HCT116 (cell line): Measurements from ENCODE around the gene POMGNT2. TPM values are rescaled to one million over a fixed set of nuclear protein-coding genes. Genes with fewer than 3 reads are reported as not detected.

Experiments
- ATAC-seq: fragments of 200-7000 bp; cut with Tn5 transposase; 2 replicates; pipeline ENCODE4 v1.9.1; 2020; ENCODE audit warnings: mild to moderate bottlenecking, moderate library complexity
- BruUV-seq: library from RNA; stranded (reverse); fragments of 400-500 nt; replicated peaks from 2 replicates; lab custom pipeline; 2021; lab: Mats Ljungman, UMichigan
- CTCF ChIA-PET: fragments of 300-600 bp; sonication (Branson Sonifier 250); formaldehyde crosslinking; loops from one replicate; lab custom pipeline; 2021; ENCODE audit warnings: antibody characterized with exemption; lab: Charles Lee
- POLR2A ChIA-PET: fragments of 300-600, 350-600 bp; sonication (Branson Sonifier 250); formaldehyde crosslinking; loops from one replicate; lab custom pipeline; 2021; ENCODE audit warnings: antibody characterized with exemption; lab: Charles Lee
- RAD21 ChIA-PET, 2 experiments: fragments of 300-600 bp; sonication (Branson Sonifier 250); formaldehyde crosslinking; loops; one replicate each; lab custom pipeline; 2023; ENCODE audit warnings: low total read pairs in 2 of 2; ENCODE audit not compliant: uncharacterized antibody in 2 of 2, unreplicated experiment in 2 of 2, low non-redundant PET in 1 of 2; lab: Charles Lee
- DNase-seq: peaks from one replicate; pipeline ENCODE4 v3.0.0-alpha.2; 2010; ENCODE audit warnings: low read depth, low spot score
- H2AFZ ChIP-seq: fragments of 200-600 bp; shearing (Covaris generic), sonication (generic); 2 replicates; pipeline ENCODE4 v1.6.1; 2017; ENCODE audit warnings: low read depth, mixed run types, mixed read lengths, antibody characterized with exemption, low read length; ENCODE audit not compliant: poor library complexity, severe bottlenecking
- H3K27ac ChIP-seq: 2 replicates; pipeline ENCODE4 v1.5.1; 2012; ENCODE audit warnings: low read depth, low read length
- H3K27me3 ChIP-seq: fragments of 200-600 bp; sonication (generic); 2 replicates; pipeline ENCODE4 v1.6.1; 2016; ENCODE audit warnings: mixed run types, low read length, mixed read lengths; ENCODE audit not compliant: insufficient read depth
- H3K36me3 ChIP-seq, 2 experiments: fragments of 200-500 bp in 1 of 2; fragments of 200-600 bp in 1 of 2; sonication (Bioruptor generic) in 1 of 2; sonication (generic) in 1 of 2; 2 replicates each; pipeline versions ENCODE4 v1.5.1 to v1.6.1; 2014 to 2016; ENCODE audit warnings: low read length in 2 of 2, inconsistent platforms in 1 of 2, mixed read lengths in 1 of 2, mixed run types in 1 of 2; ENCODE audit not compliant: insufficient read depth in 2 of 2, control insufficient read depth in 1 of 2
- H3K4me1 ChIP-seq, 2 experiments: fragments of 200-600 bp in 1 of 2; sonication (generic) in 1 of 2; 2 replicates each; pipeline versions ENCODE4 v1.5.1 to v1.6.1; 2012 to 2017; ENCODE audit warnings: low read length in 2 of 2, inconsistent platforms in 1 of 2, mild to moderate bottlenecking in 1 of 2, mixed read lengths in 1 of 2, mixed run types in 1 of 2, moderate library complexity in 1 of 2; ENCODE audit not compliant: insufficient read depth in 2 of 2, control insufficient read depth in 1 of 2
- H3K4me2 ChIP-seq: fragments of 200-600 bp; sonication (generic); 2 replicates; pipeline ENCODE4 v1.6.1; 2017; ENCODE audit warnings: mixed run types, low read length, mixed read lengths
- H3K4me3 ChIP-seq, 2 experiments: fragments of 200-600 bp in 1 of 2; sonication (generic) in 1 of 2; replicated peaks in 1 of 2; 2 replicates each; pipeline ENCODE4 v1.5.1; 2011 to 2016; ENCODE audit warnings: low read length in 2 of 2, control low read depth in 1 of 2, low read depth in 1 of 2, mild to moderate bottlenecking in 1 of 2, mixed read lengths in 1 of 2, mixed run types in 1 of 2
- H3K79me2 ChIP-seq: fragments of 200-600 bp; sonication (generic); 2 replicates; pipeline ENCODE4 v1.6.1; 2017; ENCODE audit warnings: mild to moderate bottlenecking, mixed run types, low read length, moderate library complexity, mixed read lengths; ENCODE audit not compliant: insufficient read depth
- H3K9ac ChIP-seq: fragments of 200-600 bp; sonication (generic); 2 replicates; pipeline ENCODE4 v1.6.1; 2016; ENCODE audit warnings: low read length, mixed read lengths
- H3K9me2 ChIP-seq: fragments of 200-600 bp; sonication (generic), shearing (Covaris generic); 2 replicates; pipeline ENCODE4 v1.6.1; 2017; ENCODE audit warnings: mixed run types, mild to moderate bottlenecking, moderate library complexity; ENCODE audit not compliant: insufficient read depth
- H3K9me3 ChIP-seq, 2 experiments: fragments of 200-500 bp in 1 of 2; fragments of 200-600 bp in 1 of 2; sonication (Bioruptor generic) in 1 of 2; sonication (generic) in 1 of 2; 2 replicates each; pipeline ENCODE4 v1.6.1; 2014 to 2017; ENCODE audit warnings: low read length in 2 of 2, mixed read lengths in 2 of 2, inconsistent platforms in 1 of 2, low read depth in 1 of 2, mild to moderate bottlenecking in 1 of 2, mixed run types in 1 of 2, moderate library complexity in 1 of 2; ENCODE audit not compliant: control insufficient read depth in 1 of 2, insufficient read depth in 1 of 2
- H4K20me1 ChIP-seq: fragments of 200-600 bp; sonication (generic), shearing (Covaris generic); 2 replicates; pipeline ENCODE4 v1.6.1; 2017; ENCODE audit warnings: mixed run types, mild to moderate bottlenecking, moderate library complexity; ENCODE audit not compliant: insufficient read depth
- EGR1 ChIP-seq: IDR thresholded peaks from 2 replicates; pipeline ENCODE4 v1.6.1; 2012; ENCODE audit warnings: low read depth
- ELF1 ChIP-seq: IDR thresholded peaks from 2 replicates; pipeline ENCODE4 v1.6.1; 2012; ENCODE audit warnings: low read depth, borderline replicate concordance
- POLR2A ChIP-seq: IDR thresholded peaks from 2 replicates; pipeline ENCODE4 v1.7.0; 2011; ENCODE audit warnings: borderline replicate concordance; ENCODE audit not compliant: insufficient read depth, insufficient read length; ENCODE audit errors: extremely low read depth
- SIN3A ChIP-seq: IDR thresholded peaks from 2 replicates; pipeline ENCODE4 v1.6.1; 2012; ENCODE audit warnings: low read depth
- SRF ChIP-seq: IDR thresholded peaks from 2 replicates; pipeline ENCODE4 v1.6.1; 2012; ENCODE audit warnings: low read depth
- intact Hi-C: fragments of 100-400 bp; cut with micrococcal nuclease; formaldehyde crosslinking; loops from 2 replicates; pipeline ENCODE4 v1.10.0; 2022
- total RNA-seq: library from RNA; stranded (reverse); gene quantifications from one replicate; pipeline ENCODE4 v1.2.1, GENCODE V29; 2021; ENCODE audit not compliant: unreplicated experiment
- TF ChIP-seq, protein P1 (sequence below): IDR thresholded peaks from 2 replicates; pipeline ENCODE4 v1.6.1; 2012; ENCODE audit warnings: low read depth

The POMGNT2 gene
- total RNA-seq, 1 experiment from 2014 or later, result 21.6 TPM

DNA sequence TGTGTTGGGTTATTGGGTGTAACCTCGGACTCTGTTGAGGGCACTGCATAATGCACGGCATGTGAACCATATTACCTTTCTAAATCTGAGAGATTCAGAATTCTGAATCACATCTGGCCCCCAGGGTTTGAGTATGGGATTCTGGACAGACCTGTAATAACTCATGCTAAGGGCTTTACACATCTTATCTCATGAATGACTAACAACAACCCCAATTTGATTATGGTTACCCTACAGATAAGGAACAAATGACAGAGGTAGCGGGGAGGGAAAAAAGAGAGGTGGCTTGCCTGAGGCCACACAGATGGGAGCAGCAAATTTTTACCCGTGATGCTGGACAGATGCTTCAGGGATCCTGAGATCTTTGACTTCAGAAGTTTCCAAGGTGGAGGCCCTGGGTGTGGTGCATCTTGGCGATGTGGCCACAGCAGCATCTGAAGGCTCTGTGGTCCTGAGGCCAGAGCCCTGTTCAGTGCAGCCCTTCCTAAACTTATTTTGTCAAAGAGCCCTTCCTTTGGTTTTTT, 43.8 kb downstream of the POMGNT2 start:
- no peak overlapping the region for H3K4me3 ChIP-seq
- POLR2A ChIA-PET, result no interaction called here
- no peak overlapping the region for H3K27ac ChIP-seq
- CTCF ChIA-PET, result no interaction called here
- TF ChIP-seq ELF1, result no peak
- TF ChIP-seq, protein P1, sequence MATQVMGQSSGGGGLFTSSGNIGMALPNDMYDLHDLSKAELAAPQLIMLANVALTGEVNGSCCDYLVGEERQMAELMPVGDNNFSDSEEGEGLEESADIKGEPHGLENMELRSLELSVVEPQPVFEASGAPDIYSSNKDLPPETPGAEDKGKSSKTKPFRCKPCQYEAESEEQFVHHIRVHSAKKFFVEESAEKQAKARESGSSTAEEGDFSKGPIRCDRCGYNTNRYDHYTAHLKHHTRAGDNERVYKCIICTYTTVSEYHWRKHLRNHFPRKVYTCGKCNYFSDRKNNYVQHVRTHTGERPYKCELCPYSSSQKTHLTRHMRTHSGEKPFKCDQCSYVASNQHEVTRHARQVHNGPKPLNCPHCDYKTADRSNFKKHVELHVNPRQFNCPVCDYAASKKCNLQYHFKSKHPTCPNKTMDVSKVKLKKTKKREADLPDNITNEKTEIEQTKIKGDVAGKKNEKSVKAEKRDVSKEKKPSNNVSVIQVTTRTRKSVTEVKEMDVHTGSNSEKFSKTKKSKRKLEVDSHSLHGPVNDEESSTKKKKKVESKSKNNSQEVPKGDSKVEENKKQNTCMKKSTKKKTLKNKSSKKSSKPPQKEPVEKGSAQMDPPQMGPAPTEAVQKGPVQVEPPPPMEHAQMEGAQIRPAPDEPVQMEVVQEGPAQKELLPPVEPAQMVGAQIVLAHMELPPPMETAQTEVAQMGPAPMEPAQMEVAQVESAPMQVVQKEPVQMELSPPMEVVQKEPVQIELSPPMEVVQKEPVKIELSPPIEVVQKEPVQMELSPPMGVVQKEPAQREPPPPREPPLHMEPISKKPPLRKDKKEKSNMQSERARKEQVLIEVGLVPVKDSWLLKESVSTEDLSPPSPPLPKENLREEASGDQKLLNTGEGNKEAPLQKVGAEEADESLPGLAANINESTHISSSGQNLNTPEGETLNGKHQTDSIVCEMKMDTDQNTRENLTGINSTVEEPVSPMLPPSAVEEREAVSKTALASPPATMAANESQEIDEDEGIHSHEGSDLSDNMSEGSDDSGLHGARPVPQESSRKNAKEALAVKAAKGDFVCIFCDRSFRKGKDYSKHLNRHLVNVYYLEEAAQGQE, result no peak
- TF ChIP-seq POLR2A, result no peak
- TF ChIP-seq SIN3A, result no peak
- TF ChIP-seq EGR1, result no peak
- TF ChIP-seq SRF, result no peak
- intact Hi-C loops, result no loop called here
- no peaks in the 10 kb centered on the region for H4K20me1 ChIP-seq
- no peaks in the 10 kb centered on the region for H3K36me3 ChIP-seq
- H2AFZ ChIP-seq, result no peak overlapping the region
- no peaks in the 10 kb centered on the region for H3K27me3 ChIP-seq
- no peaks in the 10 kb centered on the region for H3K9me2 ChIP-seq
- no TSS peak for BruUV-seq
- RAD21 ChIA-PET, result no interaction called here
- no peaks in the 10 kb centered on the region for H3K9me3 ChIP-seq
- H3K4me1 ChIP-seq, result no peaks in the 10 kb centered on the region
- H3K9ac ChIP-seq, result no peak overlapping the region
- no peak overlapping the region for H3K4me2 ChIP-seq
- DNase-seq (no peak), ATAC-seq (no peak)
- H3K79me2 ChIP-seq, result no peaks in the 10 kb centered on the region
